Effector memory CD4-positive, alpha-beta T cell (primary cell): Measurements from ENCODE around the gene CNGB1.

Experiments used
- DNase-seq, 3 donors: peaks; one replicate each; pipeline ENCODE4 v3.0.0-alpha.2; 2020
- H3K27ac ChIP-seq: 2 replicates; pipeline ENCODE4 v1.7.0; 2013; ENCODE audit warnings: mild to moderate bottlenecking, low read length, moderate library complexity; ENCODE audit not compliant: insufficient read depth, poor library complexity, severe bottlenecking
- H3K27me3 ChIP-seq: replicated peaks from 2 replicates; pipeline ENCODE4 v1.7.0; 2013; ENCODE audit warnings: mild to moderate bottlenecking, low read length; ENCODE audit not compliant: insufficient read depth, control insufficient read depth, poor library complexity, severe bottlenecking
- H3K36me3 ChIP-seq: 2 replicates; pipeline ENCODE4 v1.7.0; 2013; ENCODE audit warnings: mild to moderate bottlenecking, low read length, moderate library complexity; ENCODE audit not compliant: control insufficient read depth, insufficient read depth
- H3K4me1 ChIP-seq: 2 replicates; pipeline ENCODE4 v1.7.0; 2013; ENCODE audit warnings: low read length, mild to moderate bottlenecking; ENCODE audit not compliant: control insufficient read depth, insufficient read depth, poor library complexity, severe bottlenecking
- H3K4me3 ChIP-seq: 2 replicates; pipeline ENCODE4 v1.7.0; 2013; ENCODE audit warnings: low read length, low read depth, mild to moderate bottlenecking; ENCODE audit not compliant: insufficient read depth, poor library complexity, severe bottlenecking
- H3K9me3 ChIP-seq: 2 replicates; pipeline ENCODE4 v1.7.0; 2013; ENCODE audit warnings: mild to moderate bottlenecking, low read length, moderate library complexity; ENCODE audit not compliant: control insufficient read depth

CNGB1 gene

GRCh38 chr16:58002936-58003335, 32.0 kb upstream of the CNGB1 start:
- H3K4me1 ChIP-seq, result peaks cover 30% of the 10 kb centered on the region
- H3K27me3 ChIP-seq, result no peaks in the 10 kb centered on the region
- DNase-seq, result no peak
- peaks cover 4% of the 10 kb centered on the region for H3K36me3 ChIP-seq
- no peak overlapping the region for H3K4me3 ChIP-seq
- H3K27ac ChIP-seq, result no peak overlapping the region
- H3K9me3 ChIP-seq, result no peaks in the 10 kb centered on the region

GRCh38 chr16:58002416-58002800, 31.5 kb upstream of the CNGB1 start:
- no peaks in the 10 kb centered on the region for H3K9me3 ChIP-seq
- H3K4me1 ChIP-seq, result peaks cover 36% of the 10 kb centered on the region
- H3K27me3 ChIP-seq, result no peaks in the 10 kb centered on the region
- no peak for DNase-seq
- H3K4me3 ChIP-seq, result no peak overlapping the region
- no peak overlapping the region for H3K27ac ChIP-seq
- H3K36me3 ChIP-seq, result peaks cover 6% of the 10 kb centered on the region

- H3K36me3 ChIP-seq, result peaks cover 11% of the 10 kb centered on the region
- H3K4me1 ChIP-seq, result peaks cover 41% of the 10 kb centered on the region
- H3K4me3 ChIP-seq, result peak overlapping the region; percentile 81
- H3K27ac ChIP-seq, result no peak overlapping the region
- no peak for DNase-seq
- no peaks in the 10 kb centered on the region for H3K27me3 ChIP-seq
- no peaks in the 10 kb centered on the region for H3K9me3 ChIP-seq
Measured at GRCh38 chr16:58001781-58002415, 31.0 kb upstream of the CNGB1 start.

GRCh38 chr16:58000706-58001676, 30.1 kb upstream of the CNGB1 start, which contains the start of gene USB1:
USB1 (plus strand) TSS chr16:58001407; CDS start chr16:58001484, 77 bp downstream.
- peak within 1 kb of the TSS; percentile 81 for H3K4me3 ChIP-seq
- H3K9me3 ChIP-seq, result no peaks in the 10 kb centered on the region
- DNase-seq, result peak; percentile 75 to 76 (median 75)
- H3K27ac ChIP-seq, result peak within 1 kb of the TSS; percentile 70
- H3K4me1 ChIP-seq, result peaks cover 50% of the 10 kb centered on the region
- peaks cover 19% of the 10 kb centered on the region for H3K36me3 ChIP-seq
- H3K27me3 ChIP-seq, result no peaks in the 10 kb centered on the region

GRCh38 chr16:57999971-58000705, 29.2 kb upstream of the CNGB1 start, which contains the start of gene ZNF319:
ZNF319 (minus strand) TSS chr16:58000672; CDS start chr16:57998265, 2,407 bp downstream.
- Histone ChIP-seq H3K36me3 (peaks cover 28% of the 10 kb centered on the region), H3K9me3 (no peaks in the 10 kb centered on the region), H3K27ac (peak within 1 kb of the TSS; percentile 70), H3K4me3 (peak within 1 kb of the TSS; percentile 81), H3K27me3 (no peaks in the 10 kb centered on the region), H3K4me1 (peaks cover 58% of the 10 kb centered on the region)
- DNase-seq, result peak in 1 of 3 donors; percentile 15

GRCh38 chr16:57999366-57999970, 28.5 kb upstream of the CNGB1 start:
- H3K27ac ChIP-seq, result peak overlapping the region; percentile 70
- H3K4me3 ChIP-seq, result peak overlapping the region; percentile 81
- H3K27me3 ChIP-seq, result no peaks in the 10 kb centered on the region
- H3K36me3 ChIP-seq, result peaks cover 32% of the 10 kb centered on the region
- peaks cover 65% of the 10 kb centered on the region for H3K4me1 ChIP-seq
- peak in 1 of 3 donors; percentile 17 for DNase-seq
- H3K9me3 ChIP-seq, result no peaks in the 10 kb centered on the region

GRCh38 chr16:57998992-57999365, 28.1 kb upstream of the CNGB1 start:
- Histone ChIP-seq H3K27ac (peak overlapping the region; percentile 58), H3K4me1 (peaks cover 70% of the 10 kb centered on the region), H3K27me3 (no peaks in the 10 kb centered on the region), H3K36me3 (peaks cover 28% of the 10 kb centered on the region), H3K4me3 (no peak overlapping the region), H3K9me3 (no peaks in the 10 kb centered on the region)
- DNase-seq, result no peak

- H3K27me3 ChIP-seq, result no peaks in the 10 kb centered on the region
- peak overlapping the region; percentile 33 for H3K4me3 ChIP-seq
- H3K27ac ChIP-seq, result peak overlapping the region; percentile 58
- peaks cover 28% of the 10 kb centered on the region for H3K36me3 ChIP-seq
- no peaks in the 10 kb centered on the region for H3K9me3 ChIP-seq
- DNase-seq, result peak; percentile 45 to 59 (median 53)
- H3K4me1 ChIP-seq, result peaks cover 70% of the 10 kb centered on the region
Measured at GRCh38 chr16:57998486-57998885, 27.6 kb upstream of the CNGB1 start.

GRCh38 chr16:57997528-57998265, 26.8 kb upstream of the CNGB1 start:
- H3K36me3 ChIP-seq, result peaks cover 34% of the 10 kb centered on the region
- peaks cover 74% of the 10 kb centered on the region for H3K4me1 ChIP-seq
- no peak for DNase-seq
- peak overlapping the region; percentile 33 for H3K4me3 ChIP-seq
- H3K9me3 ChIP-seq, result no peaks in the 10 kb centered on the region
- no peaks in the 10 kb centered on the region for H3K27me3 ChIP-seq
- H3K27ac ChIP-seq, result peak overlapping the region; percentile 58
